Type B pancreatic cell (in vitro differentiated cells): Measurements from ENCODE around the gene TMTC1. TPM values are rescaled to one million over a fixed set of nuclear protein-coding genes. Genes with fewer than 3 reads are reported as not detected.

Experiments used
- DNase-seq: peaks from one replicate; pipeline ENCODE4 v3.0.0; 2021; ENCODE audit warnings: mixed read lengths; ENCODE audit not compliant: unreplicated experiment; ENCODE audit errors: extremely low spot score
- H3K27ac Mint-ChIP-seq: 2 replicates; pipeline ENCODE4 v1.8.0; 2021; ENCODE audit warnings: mild to moderate bottlenecking, mixed read lengths
- H3K27me3 Mint-ChIP-seq: 2 replicates; pipeline ENCODE4 v1.8.0; 2021; ENCODE audit warnings: mixed read lengths
- H3K36me3 Mint-ChIP-seq: 2 replicates; pipeline ENCODE4 v1.8.0; 2021; ENCODE audit warnings: mixed read lengths
- H3K4me1 Mint-ChIP-seq: one replicate; pipeline ENCODE4 v1.8.0; 2021; ENCODE audit warnings: mixed read lengths; ENCODE audit not compliant: unreplicated experiment
- H3K4me3 Mint-ChIP-seq: 2 replicates; pipeline ENCODE4 v1.8.0; 2021; ENCODE audit warnings: mild to moderate bottlenecking, mixed read lengths
- H3K9me3 Mint-ChIP-seq: 2 replicates; pipeline ENCODE4 v1.8.0; 2021; ENCODE audit warnings: mixed read lengths
- total RNA-seq: library from RNA; stranded (reverse); gene quantifications from 2 replicates; pipeline ENCODE4 v1.2.1, GENCODE V29; 2021; ENCODE audit warnings: low replicate concordance
- TF ChIP-seq, protein P1 (sequence below): fragments of 200-600 bp; sonication (generic); conservative IDR thresholded peaks from 2 replicates; pipeline ENCODE4 v1.5.0; 2021; ENCODE audit warnings: antibody characterized with exemption, mild to moderate bottlenecking

The TMTC1 gene
- total RNA-seq, 1 donor from 2014 or later = 24.0 TPM

DNA sequence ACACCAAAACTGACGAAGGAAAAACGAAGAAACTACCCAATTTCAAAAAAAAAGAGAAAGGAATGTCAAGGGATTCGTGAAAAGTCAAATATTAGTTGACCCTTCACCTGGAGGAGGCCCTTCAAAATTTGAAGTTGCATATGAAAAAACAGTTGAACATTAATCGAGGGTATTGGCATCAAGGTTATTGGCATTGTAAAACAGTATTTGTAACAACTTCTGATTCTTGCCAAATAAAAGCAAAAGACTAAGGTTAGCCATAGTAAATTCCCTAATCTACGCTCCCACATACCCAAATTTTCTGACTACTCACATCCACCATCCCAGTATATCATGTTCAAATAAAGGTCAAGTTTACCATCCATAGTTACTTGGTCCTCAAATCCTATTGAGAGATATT lies 118.6 kb downstream of the TMTC1 start:
- H3K4me1 Mint-ChIP-seq = no peaks in the 10 kb centered on the region
- no peak overlapping the region for H3K27ac Mint-ChIP-seq
- H3K27me3 Mint-ChIP-seq = no peaks in the 10 kb centered on the region
- TF ChIP-seq, protein P1, sequence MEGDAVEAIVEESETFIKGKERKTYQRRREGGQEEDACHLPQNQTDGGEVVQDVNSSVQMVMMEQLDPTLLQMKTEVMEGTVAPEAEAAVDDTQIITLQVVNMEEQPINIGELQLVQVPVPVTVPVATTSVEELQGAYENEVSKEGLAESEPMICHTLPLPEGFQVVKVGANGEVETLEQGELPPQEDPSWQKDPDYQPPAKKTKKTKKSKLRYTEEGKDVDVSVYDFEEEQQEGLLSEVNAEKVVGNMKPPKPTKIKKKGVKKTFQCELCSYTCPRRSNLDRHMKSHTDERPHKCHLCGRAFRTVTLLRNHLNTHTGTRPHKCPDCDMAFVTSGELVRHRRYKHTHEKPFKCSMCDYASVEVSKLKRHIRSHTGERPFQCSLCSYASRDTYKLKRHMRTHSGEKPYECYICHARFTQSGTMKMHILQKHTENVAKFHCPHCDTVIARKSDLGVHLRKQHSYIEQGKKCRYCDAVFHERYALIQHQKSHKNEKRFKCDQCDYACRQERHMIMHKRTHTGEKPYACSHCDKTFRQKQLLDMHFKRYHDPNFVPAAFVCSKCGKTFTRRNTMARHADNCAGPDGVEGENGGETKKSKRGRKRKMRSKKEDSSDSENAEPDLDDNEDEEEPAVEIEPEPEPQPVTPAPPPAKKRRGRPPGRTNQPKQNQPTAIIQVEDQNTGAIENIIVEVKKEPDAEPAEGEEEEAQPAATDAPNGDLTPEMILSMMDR = no peak
- H3K4me3 Mint-ChIP-seq = no peak overlapping the region
- H3K9me3 Mint-ChIP-seq = no peaks in the 10 kb centered on the region
- no peak for DNase-seq
- peaks cover 29% of the 10 kb centered on the region for H3K36me3 Mint-ChIP-seq

DNA sequence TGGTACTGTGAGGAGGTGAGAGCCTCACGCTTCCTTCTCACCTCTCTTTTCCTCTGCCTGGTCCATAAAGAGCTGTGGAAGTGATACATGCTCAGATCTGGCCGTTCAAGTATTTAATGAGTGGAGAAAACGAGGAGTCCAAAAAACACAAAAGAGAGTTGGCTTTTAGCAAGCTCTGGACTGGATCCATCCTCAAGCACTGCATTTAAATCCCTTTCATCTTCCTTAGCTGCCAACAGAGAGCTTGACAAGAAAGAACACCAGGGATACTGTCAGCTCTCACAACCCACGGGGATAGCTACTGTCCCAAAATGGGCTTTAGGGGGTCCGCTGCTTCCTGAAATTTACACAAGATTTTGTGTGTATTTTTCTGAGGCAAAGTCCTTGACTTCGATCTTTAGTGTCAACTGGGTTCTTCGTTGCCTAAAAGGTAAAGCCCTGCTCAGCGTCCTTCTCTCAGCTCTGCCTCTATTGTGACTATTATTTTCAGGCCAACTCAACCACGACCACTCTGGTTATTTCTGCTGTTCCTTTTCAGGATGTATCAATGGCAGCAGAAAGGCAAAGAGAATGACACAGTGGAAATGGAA lies 120.9 kb downstream of the TMTC1 start:
- Mint-ChIP-seq H3K27me3 (no peaks in the 10 kb centered on the region), H3K9me3 (no peaks in the 10 kb centered on the region), H3K4me1 (no peaks in the 10 kb centered on the region), H3K27ac (no peak overlapping the region), H3K36me3 (peaks cover 30% of the 10 kb centered on the region), H3K4me3 (no peak overlapping the region)
- no peak for DNase-seq
- TF ChIP-seq, protein P1 = no peak

- H3K27me3 Mint-ChIP-seq = no peaks in the 10 kb centered on the region
- DNase-seq = no peak
- no peaks in the 10 kb centered on the region for H3K9me3 Mint-ChIP-seq
- H3K36me3 Mint-ChIP-seq = peaks cover 34% of the 10 kb centered on the region
- no peak overlapping the region for H3K27ac Mint-ChIP-seq
- TF ChIP-seq, protein P1 = no peak
- no peak overlapping the region for H3K4me3 Mint-ChIP-seq
- no peaks in the 10 kb centered on the region for H3K4me1 Mint-ChIP-seq
Measured at GRCh38 chr12:29660847-29661246, 122.9 kb downstream of the TMTC1 start.

- Mint-ChIP-seq H3K27me3 (no peaks in the 10 kb centered on the region), H3K9me3 (no peaks in the 10 kb centered on the region), H3K27ac (no peak overlapping the region), H3K36me3 (peaks cover 42% of the 10 kb centered on the region), H3K4me3 (no peak overlapping the region), H3K4me1 (peaks cover 2% of the 10 kb centered on the region)
- DNase-seq = no peak
- TF ChIP-seq, protein P1 = no peak
Measured at GRCh38 chr12:29656762-29657538, 126.8 kb downstream of the TMTC1 start.

DNA sequence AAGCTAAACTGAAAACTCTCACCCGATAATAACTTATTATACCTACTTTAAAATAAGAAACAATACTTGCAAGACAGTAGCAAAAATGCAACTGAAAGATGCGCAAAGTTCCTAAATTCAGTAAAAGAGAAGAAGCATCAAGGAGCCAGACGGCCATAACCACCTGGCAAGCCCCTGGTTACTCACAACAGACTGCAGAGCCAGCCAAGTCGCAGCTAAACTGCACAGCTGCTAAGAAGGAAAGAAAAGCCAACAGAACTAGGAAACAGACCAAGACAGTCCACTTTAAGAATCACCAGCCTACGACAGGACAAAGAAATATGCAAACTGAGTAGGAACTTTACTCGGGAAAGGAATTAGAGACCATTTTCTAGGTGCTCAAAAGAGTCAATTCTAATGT lies 127.9 kb downstream of the TMTC1 start:
- H3K36me3 Mint-ChIP-seq = peaks cover 51% of the 10 kb centered on the region
- TF ChIP-seq, protein P1 = no peak
- H3K4me1 Mint-ChIP-seq = peaks cover 3% of the 10 kb centered on the region
- no peaks in the 10 kb centered on the region for H3K27me3 Mint-ChIP-seq
- H3K9me3 Mint-ChIP-seq = no peaks in the 10 kb centered on the region
- H3K27ac Mint-ChIP-seq = no peak overlapping the region
- H3K4me3 Mint-ChIP-seq = no peak overlapping the region
- DNase-seq = no peak
